Stimulated activated CD4-positive, alpha-beta T cell treated with anti-CD3 and anti-CD28 coated beads, Interleukin-4, amount 100 ng/mL, for 48 hours (primary cell): ENCODE data around the gene ACSF3.
"Not testable (repeated sequence)": the region's sequence is repeated elsewhere in the genome, so short reads cannot be mapped to it uniquely, and the experiment has no call there.

Source experiments
- DNase-seq, 2 donors: peaks; one replicate each; pipeline ENCODE4 v3.0.0-alpha.2; 2020; ENCODE audit warnings: low read depth in 2 of 2

ACSF3 gene

GRCh38 chr16:89175280-89176146 lies 81.9 kb downstream of the ACSF3 start:
- no peak for DNase-seq

GRCh38 chr16:89176147-89176690 lies 82.6 kb downstream of the ACSF3 start:
- no peak for DNase-seq

GRCh38 chr16:89176717-89177116 lies 83.1 kb downstream of the ACSF3 start:
- DNase-seq = no peak

- no peak for DNase-seq
Measured at GRCh38 chr16:89177501-89177900, 83.8 kb downstream of the ACSF3 start.

GRCh38 chr16:89178453-89179147 lies 84.9 kb downstream of the ACSF3 start:
- DNase-seq = no peak

GRCh38 chr16:89179148-89179484 lies 85.5 kb downstream of the ACSF3 start:
- no peak for DNase-seq

GRCh38 chr16:89179656-89180315 lies 86.1 kb downstream of the ACSF3 start:
- no peak for DNase-seq

- DNase-seq = no peak
Measured at GRCh38 chr16:89183463-89183862, 89.8 kb downstream of the ACSF3 start.

- DNase-seq = no peak
Measured at GRCh38 chr16:89183975-89184676, 90.5 kb downstream of the ACSF3 start.

GRCh38 chr16:89184677-89184932 lies 91.0 kb downstream of the ACSF3 start:
- DNase-seq = no peak

GRCh38 chr16:89184933-89185794 lies 91.5 kb downstream of the ACSF3 start:
- no peak for DNase-seq

- not testable (repeated sequence) for DNase-seq
Measured at GRCh38 chr16:89185887-89186592, 92.4 kb downstream of the ACSF3 start.

- DNase-seq = not testable (repeated sequence)
Measured at GRCh38 chr16:89186593-89187031, 93.0 kb downstream of the ACSF3 start.

- peak in 1 of 2 donors; percentile 40 for DNase-seq
Measured at GRCh38 chr16:89187032-89187769, 93.5 kb downstream of the ACSF3 start.

GRCh38 chr16:89187770-89188392 lies 94.2 kb downstream of the ACSF3 start:
- DNase-seq = no peak

- DNase-seq = not testable (repeated sequence)
Measured at GRCh38 chr16:89188471-89189357, 95.1 kb downstream of the ACSF3 start.

- DNase-seq = no peak
Measured at GRCh38 chr16:89189358-89190025, 95.8 kb downstream of the ACSF3 start.
